Measurements from ENCODE around the gene TTC23L.
"Not testable (repeated sequence)": the region's sequence is repeated elsewhere in the genome, so short reads cannot be mapped to it uniquely, and the experiment has no call there.

TTC23L gene

GRCh38 chr5:34822956-34823715 lies 15.8 kb upstream of the TTC23L start:
- DNase-seq (ENCODE audit: low read depth): no peak
- H3K4me3 ChIP-seq (ENCODE audit: low read length): no peak overlapping the region
- TF ChIP-seq CTCF (IDR thresholded peaks at IDR 0.05; ENCODE audit: insufficient read depth, low read depth, low read length, missing control alignments): no peak

- no peak for TF ChIP-seq CTCF (IDR thresholded peaks at IDR 0.05; ENCODE audit: insufficient read depth, low read depth, low read length, missing control alignments)
- no peak for DNase-seq (ENCODE audit: low read depth)
- no peak overlapping the region for H3K4me3 ChIP-seq (ENCODE audit: low read length)
Measured at GRCh38 chr5:34826347-34826746, 12.6 kb upstream of the TTC23L start.

- H3K4me3 ChIP-seq (ENCODE audit: low read length): no peak overlapping the region
- no peak for DNase-seq (ENCODE audit: low read depth)
- no peak for TF ChIP-seq CTCF (IDR thresholded peaks at IDR 0.05; ENCODE audit: insufficient read depth, low read depth, low read length, missing control alignments)
Measured at GRCh38 chr5:34827588-34828506, 11.1 kb upstream of the TTC23L start.

- not testable (repeated sequence) for DNase-seq (ENCODE audit: low read depth); H3K4me3 ChIP-seq (ENCODE audit: low read length)
Measured at GRCh38 chr5:34830827-34831226, 8.1 kb upstream of the TTC23L start.

- DNase-seq (ENCODE audit: low read depth): no peak
- TF ChIP-seq CTCF (IDR thresholded peaks at IDR 0.05; ENCODE audit: insufficient read depth, low read depth, low read length, missing control alignments): no peak
Measured at GRCh38 chr5:34831303-34831702, 7.7 kb upstream of the TTC23L start.

GRCh38 chr5:34832568-34832967 lies 6.4 kb upstream of the TTC23L start:
- DNase-seq (ENCODE audit: low read depth): no peak
- no peak for TF ChIP-seq CTCF (IDR thresholded peaks at IDR 0.05; ENCODE audit: insufficient read depth, low read depth, low read length, missing control alignments)
- H3K4me3 ChIP-seq (ENCODE audit: low read length): no peak overlapping the region

More at GRCh38 chr5:34831303-34831702, 7.7 kb upstream of the TTC23L start:
- no peak overlapping the region for H3K4me3 ChIP-seq (ENCODE audit: low read length)

GRCh38 chr5:34833090-34833489 lies 5.9 kb upstream of the TTC23L start:
- no peak for TF ChIP-seq CTCF (IDR thresholded peaks at IDR 0.05; ENCODE audit: insufficient read depth, low read depth, low read length, missing control alignments)
- no peak overlapping the region for H3K4me3 ChIP-seq (ENCODE audit: low read length)
- no peak for DNase-seq (ENCODE audit: low read depth)
